Endothelial cell of hepatic sinusoid (primary cell): ENCODE results near the gene CPB1.

Source experiments
- in situ Hi-C: cut with HindIII; loops from 2 replicates; pipeline ENCODE4 v1.10.0; 2017; ENCODE audit warnings: low sequenced_read_pairs

The CPB1 gene

GRCh38 chr3:148880681-148881080 lies 53.1 kb downstream of the CPB1 start:
- in situ Hi-C loops = no loop called here

- in situ Hi-C loops = no loop called here
Measured at GRCh38 chr3:148881286-148881685, 53.7 kb downstream of the CPB1 start.

DNA sequence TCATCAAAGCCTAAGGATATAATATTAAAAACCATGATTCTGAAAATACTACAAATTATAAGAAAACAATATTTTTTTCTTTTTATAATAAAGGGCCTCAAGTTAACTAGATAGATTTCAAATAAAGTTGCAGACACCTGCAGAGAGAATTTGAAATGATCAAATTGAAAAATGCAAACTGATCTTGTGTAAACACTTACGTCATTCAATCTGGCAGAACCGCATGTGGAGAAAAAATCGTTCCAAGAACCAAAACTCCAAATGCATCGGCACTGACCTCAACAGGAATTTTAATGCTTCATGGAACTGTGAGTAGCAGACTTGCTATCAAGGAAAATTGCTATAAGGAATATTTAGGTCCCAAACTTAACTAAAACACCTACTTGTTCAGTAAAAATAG lies 54.7 kb downstream of the CPB1 start:
- in situ Hi-C loops = no loop called here

DNA sequence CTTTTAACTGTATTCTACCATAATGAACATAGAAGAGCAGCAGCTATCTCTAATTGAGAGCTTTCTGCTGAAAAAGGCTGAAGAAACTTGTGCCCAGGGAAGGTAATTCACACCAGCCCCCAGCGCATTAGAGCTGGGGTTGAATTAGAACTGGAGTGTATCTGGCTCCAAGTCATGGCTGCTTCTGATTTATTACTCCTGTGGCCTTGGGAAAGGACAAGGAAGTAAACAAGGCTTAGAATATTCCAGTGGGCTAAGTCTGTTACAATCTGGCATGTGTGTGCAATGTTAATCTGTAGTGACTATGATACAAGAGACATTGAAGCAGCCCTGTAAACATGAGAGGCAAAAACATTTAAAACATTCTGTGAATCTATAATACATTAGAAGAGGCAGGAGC lies 55.6 kb downstream of the CPB1 start:
- in situ Hi-C loops = no loop called here

DNA sequence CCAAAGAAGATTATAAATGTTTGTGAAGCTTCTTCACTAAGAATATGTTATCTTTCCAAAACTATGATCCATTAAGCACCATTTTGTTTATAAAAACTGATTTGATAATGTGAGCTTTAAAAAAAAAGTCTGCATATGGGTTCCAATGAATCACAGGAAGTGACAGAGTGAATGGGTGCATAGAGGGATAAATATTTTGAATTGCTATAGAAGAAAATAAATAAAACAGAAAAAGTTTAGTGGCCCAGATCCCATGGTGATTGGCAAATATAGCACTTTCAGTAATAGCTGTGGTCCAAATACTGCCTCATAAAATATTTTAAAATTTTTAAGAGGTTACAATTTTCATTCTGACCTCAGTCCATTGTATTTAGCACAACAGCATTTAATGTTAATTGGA lies 56.6 kb downstream of the CPB1 start:
- in situ Hi-C loops = no loop called here

- in situ Hi-C loops = no loop called here
Measured at GRCh38 chr3:148889828-148890227, 62.2 kb downstream of the CPB1 start.

- in situ Hi-C loops = no loop called here
Measured at GRCh38 chr3:148896062-148896461, 68.5 kb downstream of the CPB1 start.

DNA sequence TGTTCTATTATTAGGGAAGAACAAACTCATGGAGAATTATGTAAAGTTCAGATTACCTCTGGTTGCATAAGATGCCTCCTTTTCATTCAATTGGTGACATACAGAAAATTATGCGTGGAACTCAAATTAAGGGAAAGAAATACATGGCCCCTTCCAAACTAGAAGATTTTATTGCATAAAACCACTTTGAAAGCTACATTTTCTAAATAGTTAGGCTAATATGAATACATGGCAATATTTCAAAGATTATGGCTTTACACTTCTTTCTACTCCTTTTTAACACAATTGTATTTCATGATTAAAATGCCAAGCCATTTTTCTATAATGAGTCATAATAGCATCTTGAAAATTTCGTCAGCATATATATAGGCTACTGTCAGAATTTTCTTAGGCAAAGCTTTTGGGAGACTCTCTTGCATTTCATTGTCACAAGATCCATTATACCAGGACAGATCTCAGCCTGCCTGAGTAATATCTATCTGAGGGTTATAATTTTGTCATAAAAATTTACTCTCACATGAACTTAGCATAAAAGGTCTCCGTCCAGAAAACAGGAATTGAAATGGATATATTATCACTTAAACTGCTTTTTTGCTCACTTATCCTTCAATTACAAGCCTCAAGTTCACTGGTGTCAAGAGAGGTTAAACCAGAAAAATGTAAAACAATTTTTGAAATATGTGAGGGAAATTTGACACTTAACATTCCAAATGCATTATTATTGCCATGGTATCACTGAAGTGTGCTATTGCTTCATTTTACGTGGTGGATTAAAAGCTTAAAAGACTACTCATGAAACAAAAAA lies 74.6 kb downstream of the CPB1 start:
- in situ Hi-C loops = no loop called here

DNA sequence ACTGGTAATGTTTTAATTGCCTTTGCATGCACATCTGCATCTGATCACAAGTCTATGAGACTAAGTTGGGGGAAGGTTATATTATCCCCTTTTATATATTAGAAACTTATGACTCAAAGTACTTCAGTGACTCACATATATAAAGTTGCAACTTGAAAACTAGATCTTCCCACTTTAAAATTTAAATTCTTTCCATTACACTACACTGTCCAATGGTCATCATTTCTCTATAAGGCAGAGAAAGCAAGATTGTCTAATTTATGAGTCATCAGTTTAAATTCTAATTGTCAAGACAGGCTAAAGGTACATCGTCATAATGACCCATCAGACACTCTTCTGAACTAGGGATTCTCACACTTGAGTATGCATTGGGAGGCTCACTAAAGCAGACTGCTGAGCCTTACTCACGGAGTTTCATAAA lies 75.4 kb downstream of the CPB1 start:
- in situ Hi-C loops = no loop called here

DNA sequence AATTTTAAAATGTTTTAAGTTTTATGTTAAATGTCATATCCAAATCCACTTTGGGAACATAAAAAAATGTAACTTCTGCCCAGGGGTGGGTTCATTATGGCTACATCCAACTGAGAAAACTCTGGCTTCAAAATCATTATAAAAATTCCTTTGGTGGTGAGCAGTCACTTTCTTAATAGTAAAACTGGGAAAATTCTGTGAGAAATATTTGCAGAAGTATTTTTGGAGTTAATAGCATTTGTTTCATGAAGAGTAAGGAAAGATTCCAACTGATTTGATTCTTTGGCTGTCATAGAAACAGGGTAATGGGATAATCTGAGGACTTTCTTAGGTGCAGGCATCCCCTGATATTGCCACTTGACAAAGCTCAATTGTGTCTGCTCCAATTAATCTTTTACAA lies 76.3 kb downstream of the CPB1 start:
- in situ Hi-C loops = no loop called here

DNA sequence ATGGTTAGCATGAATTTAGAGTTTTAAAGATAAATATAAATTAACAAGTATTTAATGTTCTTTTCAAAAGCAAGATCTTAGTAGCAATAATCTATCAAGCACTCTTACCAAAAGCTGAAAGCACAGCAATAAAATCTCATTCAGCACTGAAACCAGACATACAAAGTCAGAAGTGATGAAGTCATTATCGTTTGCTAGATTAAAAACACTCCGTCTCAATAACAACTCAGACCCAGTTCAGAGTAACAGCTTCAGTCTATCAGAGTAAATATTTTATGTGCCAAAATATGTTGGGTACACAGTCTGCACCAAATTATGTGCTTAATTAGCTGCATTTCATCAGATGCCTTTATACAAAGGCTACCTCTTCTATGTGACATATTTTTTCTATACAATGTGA lies 79.1 kb downstream of the CPB1 start:
- in situ Hi-C loops = no loop called here
